ENCODE results near the gene TNFAIP8L3. TPM values are rescaled to one million over a fixed set of nuclear protein-coding genes. Genes with fewer than 3 reads are reported as not detected.
A peak's percentile ranks its signal among the peaks of the same experiment; 100 is the strongest.
"Not testable (repeated sequence)": the region's sequence is repeated elsewhere in the genome, so short reads cannot be mapped to it uniquely, and the experiment has no call there.

The TNFAIP8L3 gene
- polyA plus RNA-seq, 10 donors = 1.5 to 3.2 (median 2.2) TPM

- DNase-seq = no peak
Measured at GRCh38 chr15:51062736-51063135, 32.0 kb downstream of the TNFAIP8L3 start.

- DNase-seq = no peak
Measured at GRCh38 chr15:51060030-51060673, 34.6 kb downstream of the TNFAIP8L3 start.

GRCh38 chr15:51054535-51054934, 40.2 kb downstream of the TNFAIP8L3 start:
- DNase-seq = no peak

- DNase-seq = no peak
Measured at GRCh38 chr15:51053571-51053970, 41.1 kb downstream of the TNFAIP8L3 start.

GRCh38 chr15:51051776-51052175, 42.9 kb downstream of the TNFAIP8L3 start:
- DNase-seq = peak; percentile 46 to 83 (median 68)

- DNase-seq = no peak
Measured at GRCh38 chr15:51049081-51049480, 45.6 kb downstream of the TNFAIP8L3 start.

- DNase-seq = no peak
Measured at GRCh38 chr15:51048308-51048707, 46.4 kb downstream of the TNFAIP8L3 start.

GRCh38 chr15:51046799-51047449, 47.8 kb downstream of the TNFAIP8L3 start:
- peak in 2 of 3 donors; percentile 17 to 37 for DNase-seq

GRCh38 chr15:51046016-51046415, 48.7 kb downstream of the TNFAIP8L3 start:
- no peak for DNase-seq

GRCh38 chr15:51044037-51044727, 50.5 kb downstream of the TNFAIP8L3 start:
- DNase-seq = no peak

- no peak for DNase-seq
Measured at GRCh38 chr15:51038974-51039319, 55.8 kb downstream of the TNFAIP8L3 start.

- DNase-seq = no peak
Measured at GRCh38 chr15:51038162-51038973, 56.3 kb downstream of the TNFAIP8L3 start.

GRCh38 chr15:51037474-51037873, 57.2 kb downstream of the TNFAIP8L3 start:
- not testable (repeated sequence) for DNase-seq

- no peak for DNase-seq
Measured at GRCh38 chr15:51030649-51031316, 63.9 kb downstream of the TNFAIP8L3 start.

- DNase-seq = no peak
Measured at GRCh38 chr15:51025454-51025846, 69.3 kb downstream of the TNFAIP8L3 start.

GRCh38 chr15:51024735-51025453, 69.8 kb downstream of the TNFAIP8L3 start:
- DNase-seq = peak; percentile 15 to 33 (median 29)

GRCh38 chr15:51023499-51023898, 71.2 kb downstream of the TNFAIP8L3 start:
- no peak for DNase-seq

- no peak for DNase-seq
Measured at GRCh38 chr15:51022206-51022605, 72.5 kb downstream of the TNFAIP8L3 start.

GRCh38 chr15:51016615-51017014, 78.1 kb downstream of the TNFAIP8L3 start:
- no peak for DNase-seq

- DNase-seq = no peak
Measured at GRCh38 chr15:51011212-51011611, 83.5 kb downstream of the TNFAIP8L3 start.

- DNase-seq = no peak
Measured at GRCh38 chr15:51007131-51007666, 87.5 kb downstream of the TNFAIP8L3 start.
